B cell (primary cell): ENCODE data around the gene SLC40A1.

Experiments used
- CTCF ChIP-seq: fragments of 200-600 bp; IDR thresholded peaks from one replicate; pipeline ENCODE4 v1.8.0; 2022; ENCODE audit warnings: antibody characterized with exemption, mild to moderate bottlenecking
- EZH2 ChIP-seq: IDR thresholded peaks from 2 replicates; pipeline ENCODE4 v1.6.1; 2012; ENCODE audit warnings: borderline replicate concordance, low read depth, mild to moderate bottlenecking, moderate library complexity, low read length; ENCODE audit not compliant: insufficient read depth, poor library complexity, severe bottlenecking

GRCh38 chr2:189527041-189527750, 53.4 kb downstream of the SLC40A1 start:
- TF ChIP-seq CTCF (no peak), EZH2 (no peak)
